Measurements from ENCODE around the gene LAMB4.

LAMB4 gene

DNA sequence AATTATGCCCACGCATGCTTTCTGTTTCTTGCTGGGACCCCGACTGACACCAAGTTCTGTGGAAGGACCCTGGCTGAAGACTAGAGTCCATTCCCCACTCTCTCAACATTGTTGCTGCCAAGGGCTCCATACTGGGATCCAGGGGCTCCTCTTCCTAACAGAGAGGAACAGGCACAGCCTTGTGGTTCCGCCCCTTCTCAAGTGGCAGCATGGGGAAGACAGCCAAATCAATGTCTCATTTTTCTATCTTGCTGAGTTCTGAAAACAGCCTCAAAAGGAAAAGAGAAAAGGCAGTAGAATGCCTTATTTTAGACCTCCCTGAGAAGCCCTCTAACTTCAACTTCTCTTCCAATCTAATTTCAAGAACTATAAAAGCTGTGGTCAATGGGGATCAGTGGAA is 103.5 kb downstream of the LAMB4 start:
- no peaks in the 10 kb centered on the region for H3K36me3 ChIP-seq (ENCODE audit: insufficient read depth, low read length)
- H3K4me3 ChIP-seq (ENCODE audit: low read depth, low read length, poor library complexity, severe bottlenecking), result no peak overlapping the region
- TF ChIP-seq EZH2 (IDR thresholded peaks at IDR 0.05; ENCODE audit: borderline replicate concordance, low read length), result no peak
- TF ChIP-seq, protein P1, sequence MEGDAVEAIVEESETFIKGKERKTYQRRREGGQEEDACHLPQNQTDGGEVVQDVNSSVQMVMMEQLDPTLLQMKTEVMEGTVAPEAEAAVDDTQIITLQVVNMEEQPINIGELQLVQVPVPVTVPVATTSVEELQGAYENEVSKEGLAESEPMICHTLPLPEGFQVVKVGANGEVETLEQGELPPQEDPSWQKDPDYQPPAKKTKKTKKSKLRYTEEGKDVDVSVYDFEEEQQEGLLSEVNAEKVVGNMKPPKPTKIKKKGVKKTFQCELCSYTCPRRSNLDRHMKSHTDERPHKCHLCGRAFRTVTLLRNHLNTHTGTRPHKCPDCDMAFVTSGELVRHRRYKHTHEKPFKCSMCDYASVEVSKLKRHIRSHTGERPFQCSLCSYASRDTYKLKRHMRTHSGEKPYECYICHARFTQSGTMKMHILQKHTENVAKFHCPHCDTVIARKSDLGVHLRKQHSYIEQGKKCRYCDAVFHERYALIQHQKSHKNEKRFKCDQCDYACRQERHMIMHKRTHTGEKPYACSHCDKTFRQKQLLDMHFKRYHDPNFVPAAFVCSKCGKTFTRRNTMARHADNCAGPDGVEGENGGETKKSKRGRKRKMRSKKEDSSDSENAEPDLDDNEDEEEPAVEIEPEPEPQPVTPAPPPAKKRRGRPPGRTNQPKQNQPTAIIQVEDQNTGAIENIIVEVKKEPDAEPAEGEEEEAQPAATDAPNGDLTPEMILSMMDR (IDR thresholded peaks at IDR 0.05; ENCODE audit: low read length), result no peak
- H3K4me2 ChIP-seq (ENCODE audit: low read length), result no peak overlapping the region
- H3K27ac ChIP-seq (ENCODE audit: low read depth, low read length, poor library complexity, severe bottlenecking), result no peak overlapping the region
- no peaks in the 10 kb centered on the region for H3K4me1 ChIP-seq (ENCODE audit: insufficient read depth, low read length, severe bottlenecking)
- no peaks in the 10 kb centered on the region for H3K9me3 ChIP-seq (ENCODE audit: low read length)
- H3K27me3 ChIP-seq (ENCODE audit: insufficient read depth, low read length), result no peaks in the 10 kb centered on the region
- H3F3A ChIP-seq (ENCODE audit: insufficient read depth, low read length), result no peaks in the 10 kb centered on the region
- H3K9ac ChIP-seq (ENCODE audit: low read length), result no peak overlapping the region
- H4K20me1 ChIP-seq (ENCODE audit: insufficient read depth, low read length), result no peaks in the 10 kb centered on the region
- no peak overlapping the region for H2AFZ ChIP-seq (ENCODE audit: low read length)
- no peaks in the 10 kb centered on the region for H3K79me2 ChIP-seq (ENCODE audit: insufficient read depth, low read length)
- no peaks in the 10 kb centered on the region for H3K9me2 ChIP-seq (ENCODE audit: low read depth, low read length)

DNA sequence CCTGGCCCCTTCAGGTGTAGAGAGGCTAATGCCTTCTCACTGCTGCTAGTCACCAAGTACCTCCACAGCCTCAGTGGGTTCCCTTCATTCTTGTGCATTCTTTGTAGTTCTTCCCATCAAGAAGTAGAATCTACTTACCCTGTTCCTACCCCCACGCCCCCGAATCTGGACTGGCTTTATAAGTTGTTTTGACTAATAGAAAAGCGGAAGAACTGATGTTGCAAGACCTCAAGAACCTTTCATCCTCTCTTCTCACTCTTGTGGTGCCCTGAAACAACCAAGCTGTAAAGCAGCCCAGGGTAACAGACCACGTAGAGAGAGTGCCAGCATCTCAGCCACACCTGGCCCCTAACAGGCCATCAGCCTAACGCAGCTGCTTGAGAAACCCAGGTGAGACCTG is 104.0 kb downstream of the LAMB4 start:
- Histone ChIP-seq H2AFZ (ENCODE audit: low read length) (no peak overlapping the region), H3K9me2 (ENCODE audit: low read depth, low read length) (no peaks in the 10 kb centered on the region), H3F3A (ENCODE audit: insufficient read depth, low read length) (no peaks in the 10 kb centered on the region), H3K79me2 (ENCODE audit: insufficient read depth, low read length) (no peaks in the 10 kb centered on the region), H3K27ac (ENCODE audit: low read depth, low read length, poor library complexity, severe bottlenecking) (no peak overlapping the region), H3K27me3 (ENCODE audit: insufficient read depth, low read length) (no peaks in the 10 kb centered on the region), H3K9me3 (ENCODE audit: low read length) (no peaks in the 10 kb centered on the region), H4K20me1 (ENCODE audit: insufficient read depth, low read length) (no peaks in the 10 kb centered on the region), H3K4me3 (ENCODE audit: low read depth, low read length, poor library complexity, severe bottlenecking) (no peak overlapping the region), H3K4me1 (ENCODE audit: insufficient read depth, low read length, severe bottlenecking) (no peaks in the 10 kb centered on the region), H3K4me2 (ENCODE audit: low read length) (no peak overlapping the region), H3K36me3 (ENCODE audit: insufficient read depth, low read length) (no peaks in the 10 kb centered on the region), H3K9ac (ENCODE audit: low read length) (no peak overlapping the region)
- TF ChIP-seq, protein P1 (IDR thresholded peaks at IDR 0.05; ENCODE audit: low read length), result no peak
- TF ChIP-seq EZH2 (IDR thresholded peaks at IDR 0.05; ENCODE audit: borderline replicate concordance, low read length), result no peak

DNA sequence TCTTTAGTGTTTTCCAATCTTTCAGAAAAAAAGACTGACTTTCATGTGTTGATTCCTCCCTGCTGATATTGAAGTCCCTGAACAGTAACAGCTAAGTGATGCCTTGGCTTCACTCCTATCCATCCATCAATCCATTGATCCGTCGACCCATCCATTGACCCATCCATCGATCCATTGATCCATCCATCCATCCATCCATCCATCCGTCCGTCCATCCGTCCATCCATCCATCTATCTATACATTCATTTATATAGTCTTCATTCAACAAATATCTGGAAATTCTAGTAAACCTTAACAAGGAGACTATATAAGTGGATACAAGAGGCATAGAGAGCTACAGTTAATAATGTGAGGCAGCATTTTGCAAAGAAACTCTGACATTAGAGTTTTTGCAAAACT is 105.6 kb downstream of the LAMB4 start:
- no peaks in the 10 kb centered on the region for H3K9me2 ChIP-seq (ENCODE audit: low read depth, low read length)
- no peaks in the 10 kb centered on the region for H3K79me2 ChIP-seq (ENCODE audit: insufficient read depth, low read length)
- no peaks in the 10 kb centered on the region for H4K20me1 ChIP-seq (ENCODE audit: insufficient read depth, low read length)
- no peaks in the 10 kb centered on the region for H3K4me1 ChIP-seq (ENCODE audit: insufficient read depth, low read length, severe bottlenecking)
- H3K9me3 ChIP-seq (ENCODE audit: low read length), result no peaks in the 10 kb centered on the region
- H2AFZ ChIP-seq (ENCODE audit: low read length), result no peak overlapping the region
- H3K36me3 ChIP-seq (ENCODE audit: insufficient read depth, low read length), result no peaks in the 10 kb centered on the region
- H3K9ac ChIP-seq (ENCODE audit: low read length), result no peak overlapping the region
- no peaks in the 10 kb centered on the region for H3K27me3 ChIP-seq (ENCODE audit: insufficient read depth, low read length)
- no peak overlapping the region for H3K4me2 ChIP-seq (ENCODE audit: low read length)
- TF ChIP-seq, protein P1 (IDR thresholded peaks at IDR 0.05; ENCODE audit: low read length), result no peak
- no peak for TF ChIP-seq EZH2 (IDR thresholded peaks at IDR 0.05; ENCODE audit: borderline replicate concordance, low read length)
- H3K4me3 ChIP-seq (ENCODE audit: low read depth, low read length, poor library complexity, severe bottlenecking), result no peak overlapping the region
- no peaks in the 10 kb centered on the region for H3F3A ChIP-seq (ENCODE audit: insufficient read depth, low read length)
- no peak overlapping the region for H3K27ac ChIP-seq (ENCODE audit: low read depth, low read length, poor library complexity, severe bottlenecking)

Measured in OCI-LY1 (cell line).